K562 (cell line): ENCODE results near the gene TSTD1. TPM values are rescaled to one million over a fixed set of nuclear protein-coding genes. Genes with fewer than 3 reads are reported as not detected.

Source experiments
- ARID1B ChIP-seq: fragments of 450-650 bp; IDR thresholded peaks from 2 replicates; pipeline ENCODE4 v1.6.1; 2016; ENCODE audit warnings: antibody characterized with exemption, mild to moderate bottlenecking, inconsistent platforms
- BCL6 ChIP-seq: fragments of 250-450 bp; sonication (Bioruptor Pico); IDR thresholded peaks from 2 replicates; pipeline ENCODE4 v1.4.0; 2020
- DIDO1 ChIP-seq: fragments of 450-650 bp; IDR thresholded peaks from 2 replicates; pipeline ENCODE4 v1.6.1; 2016; ENCODE audit warnings: low read depth, missing biosample characterization, missing genetic modification characterization
- E2F6 ChIP-seq, 2 experiments: IDR thresholded peaks; 2 replicates each; pipeline ENCODE4 v1.6.1; 2011; ENCODE audit warnings: borderline replicate concordance in 1 of 2, control low read depth in 1 of 2, low read depth in 1 of 2, low read length in 1 of 2, mild to moderate bottlenecking in 1 of 2, mixed read lengths in 1 of 2, moderate library complexity in 1 of 2; ENCODE audit not compliant: insufficient read depth in 1 of 2, insufficient read length in 1 of 2, poor library complexity in 1 of 2, severe bottlenecking in 1 of 2; ENCODE audit errors: extremely low read depth in 1 of 2
- ERF ChIP-seq: fragments of 450-650 bp; formaldehyde crosslinking; IDR thresholded peaks from 2 replicates; pipeline ENCODE4 v1.4.0; 2020; ENCODE audit warnings: mild to moderate bottlenecking, mixed read lengths
- GATAD2A ChIP-seq: fragments of 450-650 bp; IDR thresholded peaks from 2 replicates; pipeline ENCODE4 v1.6.1; 2017
- HDAC6 ChIP-seq: IDR thresholded peaks from 2 replicates; pipeline ENCODE4 v1.6.1; 2012; ENCODE audit warnings: low read depth, mild to moderate bottlenecking, control low read depth, inconsistent platforms, low read length, moderate library complexity
- HEY1 ChIP-seq: fragments of 250-450 bp; sonication (Bioruptor Pico); IDR thresholded peaks from 2 replicates; pipeline ENCODE4 v1.5.0; 2020; ENCODE audit warnings: mild to moderate bottlenecking, moderate library complexity, borderline replicate concordance
- ILF3 ChIP-seq: fragments of 450-650 bp; IDR thresholded peaks from 2 replicates; pipeline ENCODE4 v1.6.1; 2018; ENCODE audit warnings: antibody characterized with exemption, mild to moderate bottlenecking, moderate library complexity, borderline replicate concordance
- KAT8 ChIP-seq: fragments of 450-650 bp; IDR thresholded peaks from 2 replicates; pipeline ENCODE4 v1.6.1; 2016; ENCODE audit warnings: low read depth, mild to moderate bottlenecking
- NFATC3 ChIP-seq: fragments of 450-650 bp; IDR thresholded peaks from 2 replicates; pipeline ENCODE4 v1.6.1; 2017; ENCODE audit warnings: mild to moderate bottlenecking
- NFE2 ChIP-seq: IDR thresholded peaks from 2 replicates; pipeline ENCODE4 v1.6.1; 2014; ENCODE audit warnings: antibody characterized with exemption, low read depth
- NFE2L1 ChIP-seq: fragments of 450-650 bp; IDR thresholded peaks from 2 replicates; pipeline ENCODE4 v1.6.1; 2016; ENCODE audit warnings: missing genetic modification characterization, low read depth, mild to moderate bottlenecking, missing compliant biosample characterization, moderate library complexity, borderline replicate concordance
- RHOXF2B ChIP-seq: fragments of 250-450 bp; sonication (Bioruptor Pico); conservative IDR thresholded peaks from 2 replicates; pipeline ENCODE4 v1.5.1; 2021
- TEAD2 ChIP-seq: fragments of 450-650 bp; IDR thresholded peaks from 2 replicates; pipeline ENCODE4 v1.6.1; 2016; ENCODE audit warnings: missing genetic modification characterization, control low read depth, missing compliant biosample characterization
- USF1 ChIP-seq: sonication (generic); formaldehyde crosslinking; IDR thresholded peaks from 2 replicates; pipeline ENCODE4 v1.9.0; 2022; ENCODE audit warnings: mild to moderate bottlenecking, missing genetic modification reagents
- ZNF133 ChIP-seq: fragments of 250-450 bp; sonication (Bioruptor Pico); IDR thresholded peaks from 2 replicates; pipeline ENCODE4 v1.4.0; 2020; ENCODE audit warnings: mild to moderate bottlenecking
- ZNF311 ChIP-seq: fragments of 250-450 bp; sonication (Bioruptor Pico); IDR thresholded peaks from 2 replicates; pipeline ENCODE4 v1.4.0; 2020; ENCODE audit warnings: mild to moderate bottlenecking, moderate library complexity
- ZNF324 ChIP-seq: fragments of 250-450 bp; sonication (Bioruptor Pico); IDR thresholded peaks from 2 replicates; pipeline ENCODE4 v1.4.0; 2020; ENCODE audit warnings: mild to moderate bottlenecking
- ZNF384 ChIP-seq: IDR thresholded peaks from 2 replicates; pipeline ENCODE4 v1.6.1; 2012; ENCODE audit warnings: low read depth, low read length, improper control_type of control experiment
- ZNF551 ChIP-seq: fragments of 250-450 bp; sonication (Bioruptor Pico); IDR thresholded peaks from 2 replicates; pipeline ENCODE4 v1.5.0; 2021; ENCODE audit warnings: mild to moderate bottlenecking, moderate library complexity
- polyA plus RNA-seq, 8 experiments: library from polyadenylated mRNA; depleted of rRNA in 4 of 8; stranded (reverse) in 5 of 8; unstranded in 3 of 8; fragments of >200 nt; fragmentation: Nextera tagmentation in 2 of 8; fragmentation: Illumina TruSeq in 1 of 8; extraction: Ambion mirVana in 2 of 8; extraction: Trizol in 1 of 8; gene quantifications; 2 replicates each; pipeline versions ENCODE4 v1.2.1 to v1.2.3, GENCODE V29; 2011 to 2014; ENCODE audit warnings: inconsistent platforms in 1 of 8, missing spikeins in 1 of 8
- total RNA-seq, 7 experiments: library from RNA; depleted of rRNA in 6 of 7; stranded (reverse); fragments of >200 nt in 6 of 7; fragmentation: Illumina TruSeq in 2 of 7; extraction: Trizol in 2 of 7; gene quantifications; 2 replicates each; pipeline versions ENCODE4 v1.2.1 to v1.2.3, GENCODE V29; 2011 to 2021; ENCODE audit warnings: low replicate concordance in 1 of 7
- TF ChIP-seq, protein P1 (sequence below): fragments of 450-650 bp; IDR thresholded peaks from 2 replicates; pipeline ENCODE4 v1.6.1; 2017; ENCODE audit warnings: mild to moderate bottlenecking, moderate library complexity
- TF ChIP-seq, protein P2 (sequence below): sonication (generic); formaldehyde crosslinking; IDR thresholded peaks from 2 replicates; pipeline ENCODE4 v1.8.0; 2022; ENCODE audit warnings: missing genetic modification reagents, mild to moderate bottlenecking, moderate library complexity, borderline replicate concordance
- TF ChIP-seq, protein P3 (sequence below): fragments of 450-650 bp; formaldehyde crosslinking; conservative IDR thresholded peaks from 2 replicates; pipeline ENCODE4 v1.4.0; 2022; ENCODE audit warnings: mild to moderate bottlenecking, missing genetic modification characterization

TSTD1 gene
- total and polyA plus RNA-seq, 9 of the 15 experiments (the other 6 are each of a cell fraction or from before 2014, with no cell fraction given), result 0.23 to 0.53 TPM; not detected in 7

DNA sequence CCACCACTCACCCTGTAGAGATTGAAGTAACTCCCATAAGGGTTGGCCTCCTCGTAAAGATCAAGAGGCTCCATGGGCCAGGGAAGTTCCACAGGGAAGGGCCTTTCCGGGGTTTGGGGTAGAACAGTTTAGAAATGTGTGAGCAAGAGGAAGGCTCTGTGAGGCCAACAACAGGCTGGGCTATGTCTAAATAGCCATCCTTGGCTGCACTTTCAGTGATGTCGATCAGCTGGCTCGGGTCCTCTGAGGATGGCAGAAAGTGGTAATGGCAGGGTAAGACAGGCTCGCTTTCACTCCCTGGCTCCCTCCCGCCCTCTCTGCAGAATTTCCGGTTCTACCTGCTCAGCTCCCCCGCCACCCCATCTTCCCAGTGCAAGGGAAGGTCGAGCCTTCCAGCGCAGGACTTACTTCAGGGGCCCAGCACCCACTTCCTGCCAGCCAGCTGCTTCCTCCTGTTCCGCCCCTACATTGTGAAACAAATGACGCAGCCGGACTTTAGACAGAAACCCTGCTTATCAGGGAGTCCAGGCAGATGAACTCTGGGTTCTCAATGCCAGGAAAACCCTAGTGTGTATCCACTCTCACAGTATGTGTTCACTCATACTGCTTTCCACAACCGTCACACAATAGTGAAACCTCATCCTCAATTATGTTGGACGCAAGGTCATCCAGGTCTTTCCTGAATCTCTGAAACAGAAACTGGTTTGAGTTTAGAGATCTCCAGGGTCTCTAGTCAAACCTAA, 25.1 kb downstream of the TSTD1 start (continued):
- TF ChIP-seq, protein P1, sequence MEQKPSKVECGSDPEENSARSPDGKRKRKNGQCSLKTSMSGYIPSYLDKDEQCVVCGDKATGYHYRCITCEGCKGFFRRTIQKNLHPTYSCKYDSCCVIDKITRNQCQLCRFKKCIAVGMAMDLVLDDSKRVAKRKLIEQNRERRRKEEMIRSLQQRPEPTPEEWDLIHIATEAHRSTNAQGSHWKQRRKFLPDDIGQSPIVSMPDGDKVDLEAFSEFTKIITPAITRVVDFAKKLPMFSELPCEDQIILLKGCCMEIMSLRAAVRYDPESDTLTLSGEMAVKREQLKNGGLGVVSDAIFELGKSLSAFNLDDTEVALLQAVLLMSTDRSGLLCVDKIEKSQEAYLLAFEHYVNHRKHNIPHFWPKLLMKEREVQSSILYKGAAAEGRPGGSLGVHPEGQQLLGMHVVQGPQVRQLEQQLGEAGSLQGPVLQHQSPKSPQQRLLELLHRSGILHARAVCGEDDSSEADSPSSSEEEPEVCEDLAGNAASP, result no peak
- TF ChIP-seq ERF (CRISPR knock-in tag) (peak; percentile 50; the same call in 1 of the 2 replicates), ZNF384 (no peak), HEY1 (no peak), DIDO1 (no peak), TEAD2 (tag) (peak; percentile 67; the same call in 1 of the 2 replicates), USF1 (CRISPR knock-in tag) (no peak), RHOXF2B (no peak), ZNF133 (no peak), ZNF311 (CRISPR knock-in tag) (0 out of 2 replicates have a peak, but pooled peaks have one; percentile 14), ZNF324 (CRISPR knock-in tag) (peak; percentile 4; the same call in 1 of the 2 replicates), NFE2L1 (tag) (no peak), HDAC6 (no peak), KAT8 (no peak), ILF3 (no peak), ZNF551 (CRISPR knock-in tag) (no peak), GATAD2A (peak; percentile 78; the same call in 1 of the 2 replicates), BCL6 (CRISPR knock-in tag) (0 out of 2 replicates have a peak, but pooled peaks have one; percentile 24), NFE2 (peak; percentile 83), NFATC3 (0 out of 2 replicates have a peak, but pooled peaks have one; percentile 40), ARID1B (peak; percentile 96), E2F6 (IDR thresholded peaks at IDR 0.05; ENCODE audit: borderline replicate concordance in 1 of 2, extremely low read depth in 1 of 2, insufficient read depth in 1 of 2, insufficient read length in 1 of 2, low read depth in 1 of 2, low read length in 1 of 2, poor library complexity in 1 of 2, severe bottlenecking in 1 of 2) (peak; percentile 45 to 68)
- TF ChIP-seq, protein P2, sequence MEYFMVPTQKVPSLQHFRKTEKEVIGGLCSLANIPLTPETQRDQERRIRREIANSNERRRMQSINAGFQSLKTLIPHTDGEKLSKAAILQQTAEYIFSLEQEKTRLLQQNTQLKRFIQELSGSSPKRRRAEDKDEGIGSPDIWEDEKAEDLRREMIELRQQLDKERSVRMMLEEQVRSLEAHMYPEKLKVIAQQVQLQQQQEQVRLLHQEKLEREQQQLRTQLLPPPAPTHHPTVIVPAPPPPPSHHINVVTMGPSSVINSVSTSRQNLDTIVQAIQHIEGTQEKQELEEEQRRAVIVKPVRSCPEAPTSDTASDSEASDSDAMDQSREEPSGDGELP (CRISPR knock-in tag), result peak; percentile 100
- TF ChIP-seq, protein P3, sequence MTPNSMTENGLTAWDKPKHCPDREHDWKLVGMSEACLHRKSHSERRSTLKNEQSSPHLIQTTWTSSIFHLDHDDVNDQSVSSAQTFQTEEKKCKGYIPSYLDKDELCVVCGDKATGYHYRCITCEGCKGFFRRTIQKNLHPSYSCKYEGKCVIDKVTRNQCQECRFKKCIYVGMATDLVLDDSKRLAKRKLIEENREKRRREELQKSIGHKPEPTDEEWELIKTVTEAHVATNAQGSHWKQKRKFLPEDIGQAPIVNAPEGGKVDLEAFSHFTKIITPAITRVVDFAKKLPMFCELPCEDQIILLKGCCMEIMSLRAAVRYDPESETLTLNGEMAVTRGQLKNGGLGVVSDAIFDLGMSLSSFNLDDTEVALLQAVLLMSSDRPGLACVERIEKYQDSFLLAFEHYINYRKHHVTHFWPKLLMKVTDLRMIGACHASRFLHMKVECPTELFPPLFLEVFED, result peak; percentile 79; the same call in 1 of the 2 replicates
